BE2C (cell line): ENCODE data around the gene A3GALT2.

ENCODE experiments used
- DNase-seq: peaks from one replicate; pipeline ENCODE4 v3.0.0-alpha.2; 2020
- H3K27me3 ChIP-seq: fragments of 250-450 bp; sonication (Bioruptor Pico); 2 replicates; pipeline ENCODE4 v1.5.1; 2020; ENCODE audit warnings: mild to moderate bottlenecking
- H3K36me3 ChIP-seq: fragments of 250-450 bp; sonication (Bioruptor Pico); 2 replicates; pipeline ENCODE4 v1.5.1; 2020; ENCODE audit warnings: mild to moderate bottlenecking
- H3K4me1 ChIP-seq: fragments of 250-450 bp; sonication (Bioruptor Pico); 2 replicates; pipeline ENCODE4 v1.5.1; 2020
- H3K4me3 ChIP-seq: 2 replicates; pipeline ENCODE4 v1.5.1; 2011; ENCODE audit warnings: low read depth, low read length
- H3K9me3 ChIP-seq: fragments of 250-450 bp; sonication (Bioruptor Pico); 2 replicates; pipeline ENCODE4 v1.5.1; 2020
- CTCF ChIP-seq: IDR thresholded peaks from 2 replicates; pipeline ENCODE4 v1.5.1; 2012; ENCODE audit warnings: mild to moderate bottlenecking, low read depth, low read length

A3GALT2 gene

DNA sequence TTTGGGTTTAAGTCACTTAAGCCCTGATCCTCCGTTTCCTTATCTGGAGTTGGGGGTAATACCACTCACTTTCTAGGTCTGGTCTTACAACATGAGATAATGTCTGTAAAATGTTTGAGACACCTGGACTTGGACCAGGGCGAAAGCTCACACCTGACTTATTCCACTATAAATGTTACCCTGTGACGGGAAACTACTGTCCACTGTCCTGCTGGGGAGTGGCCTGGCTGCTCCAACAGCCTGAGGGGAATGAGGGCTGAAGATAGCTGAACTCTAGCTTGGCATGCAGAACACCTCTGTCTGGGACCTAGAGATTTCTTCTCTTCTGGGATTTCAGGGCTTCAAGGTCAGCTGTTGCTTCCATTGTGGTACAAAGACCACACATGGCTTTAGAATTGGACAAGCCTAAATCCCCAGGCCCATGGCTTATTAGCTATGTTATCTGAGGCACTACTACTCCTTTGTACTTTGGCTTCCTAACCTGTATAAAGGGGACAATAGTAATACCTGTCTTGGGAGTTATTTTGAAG is 9.5 kb upstream of the A3GALT2 start:
- no peak for DNase-seq
- no peak overlapping the region for H3K4me3 ChIP-seq
- H3K4me1 ChIP-seq, result no peaks in the 10 kb centered on the region
- no peaks in the 10 kb centered on the region for H3K27me3 ChIP-seq
- H3K9me3 ChIP-seq, result no peaks in the 10 kb centered on the region
- no peak for TF ChIP-seq CTCF
- H3K36me3 ChIP-seq, result peaks cover 20% of the 10 kb centered on the region

GRCh38 chr1:33329600-33330305 is 8.9 kb upstream of the A3GALT2 start:
- no peaks in the 10 kb centered on the region for H3K4me1 ChIP-seq
- no peak overlapping the region for H3K4me3 ChIP-seq
- H3K9me3 ChIP-seq, result no peaks in the 10 kb centered on the region
- no peak for TF ChIP-seq CTCF
- H3K36me3 ChIP-seq, result peaks cover 20% of the 10 kb centered on the region
- no peaks in the 10 kb centered on the region for H3K27me3 ChIP-seq
- DNase-seq, result no peak

DNA sequence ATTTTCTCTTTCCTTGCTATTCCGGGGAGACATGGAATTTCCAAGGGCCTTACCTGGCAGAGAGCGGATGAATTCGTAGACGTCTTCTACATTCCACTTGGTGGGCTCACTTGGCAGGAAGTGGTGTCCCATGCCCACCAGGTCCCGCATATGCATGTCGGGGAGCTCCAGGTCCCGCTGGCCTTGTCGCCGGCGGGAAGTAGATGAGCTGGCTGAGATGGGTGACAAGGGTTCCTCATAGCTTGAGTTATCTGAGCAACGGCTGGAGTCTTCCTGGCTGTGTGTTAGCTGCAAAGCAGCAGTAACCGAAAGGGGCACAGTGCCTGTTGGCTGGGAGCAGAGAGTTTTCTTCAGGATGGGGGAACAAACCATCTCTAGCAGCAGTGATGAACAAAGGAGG is 7.9 kb upstream of the A3GALT2 start:
- Histone ChIP-seq H3K4me3 (no peak overlapping the region), H3K4me1 (no peaks in the 10 kb centered on the region), H3K36me3 (peaks cover 20% of the 10 kb centered on the region), H3K27me3 (no peaks in the 10 kb centered on the region), H3K9me3 (no peaks in the 10 kb centered on the region)
- TF ChIP-seq CTCF, result no peak
- no peak for DNase-seq

DNA sequence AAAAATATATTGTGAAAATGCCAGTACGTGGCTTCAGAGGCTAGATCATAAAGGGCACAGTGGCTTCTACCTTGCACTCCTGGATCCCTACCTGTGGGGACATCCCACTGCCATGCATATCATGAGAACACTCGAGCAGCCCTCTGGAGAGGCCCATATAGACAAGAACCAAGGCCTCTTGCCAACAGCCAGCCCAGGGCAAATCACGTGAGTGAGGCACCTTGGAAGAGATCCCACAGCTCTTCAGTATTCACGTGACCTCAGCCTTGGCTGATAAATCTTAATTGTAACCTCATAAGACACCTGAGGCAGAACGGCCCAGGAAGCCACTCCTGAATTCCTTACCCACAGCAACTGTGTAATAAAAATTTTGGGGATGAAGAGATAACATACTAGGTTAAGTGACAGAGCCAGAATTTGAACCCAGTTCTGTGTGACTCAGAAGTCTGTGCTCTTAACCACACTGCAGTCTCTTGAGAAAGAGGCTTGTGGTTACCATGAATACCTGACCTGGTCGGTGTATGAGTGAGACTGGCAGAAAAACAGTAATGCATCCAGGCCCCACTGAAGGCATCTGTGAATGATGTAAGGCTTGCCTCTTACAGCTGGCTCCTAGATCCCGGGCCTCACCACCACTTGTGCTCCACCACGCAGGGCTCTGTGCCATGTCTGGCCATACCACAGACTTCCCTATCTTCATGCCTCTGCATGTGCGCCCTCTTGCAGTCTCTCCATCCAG is 6.9 kb upstream of the A3GALT2 start:
- no peaks in the 10 kb centered on the region for H3K9me3 ChIP-seq
- no peak for TF ChIP-seq CTCF
- H3K36me3 ChIP-seq, result peaks cover 20% of the 10 kb centered on the region
- no peak for DNase-seq
- no peaks in the 10 kb centered on the region for H3K4me1 ChIP-seq
- no peaks in the 10 kb centered on the region for H3K27me3 ChIP-seq
- H3K4me3 ChIP-seq, result no peak overlapping the region

GRCh38 chr1:33326785-33327184 is 5.9 kb upstream of the A3GALT2 start:
- H3K4me1 ChIP-seq, result no peaks in the 10 kb centered on the region
- H3K9me3 ChIP-seq, result no peaks in the 10 kb centered on the region
- H3K27me3 ChIP-seq, result no peaks in the 10 kb centered on the region
- H3K4me3 ChIP-seq, result no peak overlapping the region
- peaks cover 20% of the 10 kb centered on the region for H3K36me3 ChIP-seq
- no peak for DNase-seq
- no peak for TF ChIP-seq CTCF
